Hepatocyte (in vitro differentiated cells): ENCODE data around the gene NCAPH2.

Experiments used
- CTCF ChIP-seq: fragments of 200-600 bp; sonication (generic); IDR thresholded peaks from 2 replicates; pipeline ENCODE4 v1.5.1; 2016; ENCODE audit warnings: antibody characterized with exemption, mild to moderate bottlenecking; ENCODE audit not compliant: poor library complexity
- EZH2 ChIP-seq: fragments of 200-600 bp; sonication (generic); IDR thresholded peaks from 2 replicates; pipeline ENCODE4 v1.6.1; 2016; ENCODE audit warnings: antibody characterized with exemption, mild to moderate bottlenecking, borderline replicate concordance
- EZH2phosphoT487 ChIP-seq: fragments of 200-600 bp; sonication (generic); IDR thresholded peaks from one replicate; pipeline ENCODE4 v1.6.1; 2018; ENCODE audit warnings: antibody characterized with exemption, mild to moderate bottlenecking, low read depth, moderate library complexity; ENCODE audit not compliant: unreplicated experiment, severe bottlenecking

GRCh38 chr22:50464451-50464850 is 43.6 kb upstream of the NCAPH2 start:
- TF ChIP-seq EZH2, result no peak
- no peak for TF ChIP-seq CTCF
- no peak for TF ChIP-seq EZH2phosphoT487
